ENCODE measurements around the gene IGSF10. TPM values are rescaled to one million over a fixed set of nuclear protein-coding genes. Genes with fewer than 3 reads are reported as not detected.

The IGSF10 gene
- total RNA-seq, 1 donor from 2014 or later: 18.3 TPM

DNA sequence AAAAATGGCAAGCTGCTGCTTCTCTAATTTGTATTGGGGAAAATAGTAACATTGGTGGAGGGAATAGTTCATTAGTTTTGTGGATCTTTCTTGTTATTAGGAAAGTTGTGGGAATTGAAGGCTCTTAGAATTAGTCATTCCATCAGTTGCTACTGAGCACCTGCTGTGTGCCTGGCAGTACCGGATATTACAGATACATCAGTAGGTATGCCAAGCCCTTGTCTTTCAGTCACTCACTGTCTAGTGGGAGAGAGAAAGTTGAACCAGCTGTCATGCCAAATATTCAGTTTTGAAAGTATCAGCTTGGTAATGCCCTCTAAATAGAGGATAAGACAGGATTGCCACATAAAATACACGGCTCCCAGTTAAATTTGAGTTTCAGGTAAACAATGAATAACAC, 32.5 kb downstream of the IGSF10 start:
- Histone ChIP-seq H3K4me3 (ENCODE audit: low read length in 3 of 3) (no peak overlapping the region), H3K4me1 (ENCODE audit: control insufficient read depth in 3 of 3, insufficient read depth in 3 of 3, low read length in 3 of 3) (no peaks in the 10 kb centered on the region), H3K36me3 (ENCODE audit: control insufficient read depth in 3 of 3, insufficient read depth in 3 of 3, low read length in 3 of 3) (no peaks in the 10 kb centered on the region), H3K9ac (ENCODE audit: low read depth in 1 of 3, low read length in 3 of 3) (no peak overlapping the region), H3K27me3 (ENCODE audit: control insufficient read depth in 3 of 3, insufficient read depth in 3 of 3, low read length in 3 of 3) (no peaks in the 10 kb centered on the region), H3K27ac (ENCODE audit: low read depth, low read length) (no peak overlapping the region), H3K9me3 (ENCODE audit: control insufficient read depth in 3 of 3, low read length in 3 of 3) (no peaks in the 10 kb centered on the region)

DNA sequence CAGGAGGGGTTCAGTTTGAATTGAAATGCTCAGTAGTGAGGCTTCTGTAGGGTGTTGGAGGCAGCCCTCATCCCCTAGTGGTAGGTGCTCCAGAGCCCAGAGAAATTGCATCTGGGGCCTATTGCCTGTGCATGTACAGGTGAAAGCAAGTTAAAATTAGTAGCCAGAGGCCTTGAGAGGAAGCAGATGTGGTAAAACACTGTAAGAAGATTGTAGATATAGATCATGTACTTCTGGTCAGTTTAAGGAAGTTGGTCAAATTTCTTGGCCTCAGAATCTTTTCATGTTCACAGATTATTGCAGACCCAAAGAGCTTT, 34.6 kb downstream of the IGSF10 start:
- H3K4me1 ChIP-seq (ENCODE audit: control insufficient read depth in 3 of 3, insufficient read depth in 3 of 3, low read length in 3 of 3): no peaks in the 10 kb centered on the region
- no peaks in the 10 kb centered on the region for H3K36me3 ChIP-seq (ENCODE audit: control insufficient read depth in 3 of 3, insufficient read depth in 3 of 3, low read length in 3 of 3)
- no peaks in the 10 kb centered on the region for H3K27me3 ChIP-seq (ENCODE audit: control insufficient read depth in 3 of 3, insufficient read depth in 3 of 3, low read length in 3 of 3)
- H3K9ac ChIP-seq (ENCODE audit: low read depth in 1 of 3, low read length in 3 of 3): no peak overlapping the region
- no peaks in the 10 kb centered on the region for H3K9me3 ChIP-seq (ENCODE audit: control insufficient read depth in 3 of 3, low read length in 3 of 3)
- H3K27ac ChIP-seq (ENCODE audit: low read depth, low read length): no peak overlapping the region
- no peak overlapping the region for H3K4me3 ChIP-seq (ENCODE audit: low read length in 3 of 3)

GRCh38 chr3:151425627-151426340, 35.1 kb downstream of the IGSF10 start:
- no peak overlapping the region for H3K9ac ChIP-seq (ENCODE audit: low read depth in 1 of 3, low read length in 3 of 3)
- H3K4me1 ChIP-seq (ENCODE audit: control insufficient read depth in 3 of 3, insufficient read depth in 3 of 3, low read length in 3 of 3): no peaks in the 10 kb centered on the region
- H3K4me3 ChIP-seq (ENCODE audit: low read length in 3 of 3): no peak overlapping the region
- no peaks in the 10 kb centered on the region for H3K9me3 ChIP-seq (ENCODE audit: control insufficient read depth in 3 of 3, low read length in 3 of 3)
- no peaks in the 10 kb centered on the region for H3K36me3 ChIP-seq (ENCODE audit: control insufficient read depth in 3 of 3, insufficient read depth in 3 of 3, low read length in 3 of 3)
- no peak overlapping the region for H3K27ac ChIP-seq (ENCODE audit: low read depth, low read length)
- H3K27me3 ChIP-seq (ENCODE audit: control insufficient read depth in 3 of 3, insufficient read depth in 3 of 3, low read length in 3 of 3): no peaks in the 10 kb centered on the region

DNA sequence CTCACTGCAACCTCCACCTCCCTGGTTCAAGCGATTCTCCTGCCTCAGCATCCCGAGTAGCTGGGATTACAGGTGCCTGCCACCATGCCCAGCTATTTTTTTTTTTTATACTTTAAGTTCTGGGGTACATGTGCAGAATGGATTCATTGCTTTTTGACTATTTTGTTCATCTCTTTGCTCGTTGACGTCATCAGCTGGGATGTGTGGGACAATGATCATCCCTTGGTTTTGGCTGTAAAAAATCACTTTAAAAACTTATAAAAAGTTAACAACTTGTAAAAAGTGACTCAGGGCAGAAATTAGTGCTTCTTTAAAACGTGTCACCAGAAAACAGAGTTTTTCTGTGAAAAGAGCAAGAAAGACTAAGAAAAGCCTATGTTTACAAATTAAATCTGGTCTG, 37.8 kb downstream of the IGSF10 start:
- Histone ChIP-seq H3K9ac (ENCODE audit: low read depth in 1 of 3, low read length in 3 of 3) (no peak overlapping the region), H3K36me3 (ENCODE audit: control insufficient read depth in 3 of 3, insufficient read depth in 3 of 3, low read length in 3 of 3) (no peaks in the 10 kb centered on the region), H3K27ac (ENCODE audit: low read depth, low read length) (no peak overlapping the region), H3K27me3 (ENCODE audit: control insufficient read depth in 3 of 3, insufficient read depth in 3 of 3, low read length in 3 of 3) (no peaks in the 10 kb centered on the region), H3K4me1 (ENCODE audit: control insufficient read depth in 3 of 3, insufficient read depth in 3 of 3, low read length in 3 of 3) (no peaks in the 10 kb centered on the region), H3K4me3 (ENCODE audit: low read length in 3 of 3) (no peak overlapping the region), H3K9me3 (ENCODE audit: control insufficient read depth in 3 of 3, low read length in 3 of 3) (no peaks in the 10 kb centered on the region)

DNA sequence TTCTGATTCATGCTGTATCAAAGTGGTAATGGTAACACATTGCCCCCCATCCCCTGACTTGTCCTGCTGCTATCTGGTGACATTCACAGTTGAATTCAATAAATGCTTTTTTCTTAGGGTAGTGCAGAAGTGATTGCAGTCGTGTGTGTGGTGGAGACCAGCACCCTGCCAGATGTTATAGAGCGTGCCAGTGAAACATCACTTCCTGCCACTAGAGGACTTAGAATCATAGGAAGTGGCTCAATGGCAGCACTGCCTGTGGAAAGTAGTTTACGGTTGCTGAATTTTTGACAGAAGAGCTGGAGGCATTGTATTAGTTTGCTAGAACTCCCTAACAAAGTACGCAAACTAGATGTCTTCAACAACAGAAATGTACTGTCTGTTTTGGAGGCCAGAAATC, 38.9 kb downstream of the IGSF10 start:
- no peaks in the 10 kb centered on the region for H3K36me3 ChIP-seq (ENCODE audit: control insufficient read depth in 3 of 3, insufficient read depth in 3 of 3, low read length in 3 of 3)
- no peak overlapping the region for H3K9ac ChIP-seq (ENCODE audit: low read depth in 1 of 3, low read length in 3 of 3)
- H3K27ac ChIP-seq (ENCODE audit: low read depth, low read length): no peak overlapping the region
- no peaks in the 10 kb centered on the region for H3K4me1 ChIP-seq (ENCODE audit: control insufficient read depth in 3 of 3, insufficient read depth in 3 of 3, low read length in 3 of 3)
- H3K4me3 ChIP-seq (ENCODE audit: low read length in 3 of 3): no peak overlapping the region
- no peaks in the 10 kb centered on the region for H3K9me3 ChIP-seq (ENCODE audit: control insufficient read depth in 3 of 3, low read length in 3 of 3)
- no peaks in the 10 kb centered on the region for H3K27me3 ChIP-seq (ENCODE audit: control insufficient read depth in 3 of 3, insufficient read depth in 3 of 3, low read length in 3 of 3)

DNA sequence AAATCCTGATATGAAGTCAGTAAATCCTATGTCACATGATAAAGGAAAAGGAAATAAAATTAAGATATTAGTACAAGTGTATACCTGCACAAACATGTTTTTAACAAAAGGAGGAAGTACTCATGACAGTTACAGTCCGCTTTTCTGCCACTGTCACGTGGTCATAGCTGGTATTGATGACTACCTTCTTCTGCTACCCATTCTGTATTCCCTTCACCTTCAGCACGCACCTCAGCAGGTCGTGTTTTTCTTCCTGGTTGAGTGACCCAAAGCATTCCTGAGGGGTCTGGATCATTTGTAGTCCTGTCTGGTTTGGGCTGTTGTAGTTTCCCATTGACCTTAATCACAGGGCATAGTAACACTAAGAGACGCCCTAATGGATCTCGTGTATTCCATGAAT, 41.1 kb downstream of the IGSF10 start:
- Histone ChIP-seq H3K27me3 (ENCODE audit: control insufficient read depth in 3 of 3, insufficient read depth in 3 of 3, low read length in 3 of 3) (no peaks in the 10 kb centered on the region), H3K4me1 (ENCODE audit: control insufficient read depth in 3 of 3, insufficient read depth in 3 of 3, low read length in 3 of 3) (no peaks in the 10 kb centered on the region), H3K27ac (ENCODE audit: low read depth, low read length) (no peak overlapping the region), H3K9me3 (ENCODE audit: control insufficient read depth in 3 of 3, low read length in 3 of 3) (no peaks in the 10 kb centered on the region), H3K9ac (ENCODE audit: low read depth in 1 of 3, low read length in 3 of 3) (no peak overlapping the region), H3K4me3 (ENCODE audit: low read length in 3 of 3) (no peak overlapping the region), H3K36me3 (ENCODE audit: control insufficient read depth in 3 of 3, insufficient read depth in 3 of 3, low read length in 3 of 3) (no peaks in the 10 kb centered on the region)

DNA sequence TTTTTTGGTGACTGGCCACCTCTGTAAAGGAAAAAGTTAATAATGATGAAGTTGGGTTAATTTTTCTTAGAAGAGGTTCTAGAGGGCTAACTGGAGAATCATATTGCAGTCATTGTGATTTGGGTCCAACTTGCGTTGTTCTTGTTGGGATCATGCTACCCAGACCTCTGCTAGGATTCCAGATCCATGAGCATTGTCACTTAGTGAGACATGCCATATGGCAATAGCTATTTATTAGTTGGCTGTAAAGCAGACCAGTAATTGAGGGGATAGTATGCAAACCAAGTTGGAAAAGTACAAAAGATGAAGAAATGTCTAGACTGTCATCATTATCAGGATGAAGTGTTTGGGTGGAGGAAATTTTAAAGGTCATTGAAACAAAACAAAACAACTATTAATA, 45.6 kb downstream of the IGSF10 start:
- Histone ChIP-seq H3K36me3 (ENCODE audit: control insufficient read depth in 3 of 3, insufficient read depth in 3 of 3, low read length in 3 of 3) (no peaks in the 10 kb centered on the region), H3K4me1 (ENCODE audit: control insufficient read depth in 3 of 3, insufficient read depth in 3 of 3, low read length in 3 of 3) (no peaks in the 10 kb centered on the region), H3K4me3 (ENCODE audit: low read length in 3 of 3) (no peak overlapping the region), H3K9ac (ENCODE audit: low read depth in 1 of 3, low read length in 3 of 3) (no peak overlapping the region), H3K9me3 (ENCODE audit: control insufficient read depth in 3 of 3, low read length in 3 of 3) (no peaks in the 10 kb centered on the region), H3K27ac (ENCODE audit: low read depth, low read length) (no peak overlapping the region), H3K27me3 (ENCODE audit: control insufficient read depth in 3 of 3, insufficient read depth in 3 of 3, low read length in 3 of 3) (no peaks in the 10 kb centered on the region)

DNA sequence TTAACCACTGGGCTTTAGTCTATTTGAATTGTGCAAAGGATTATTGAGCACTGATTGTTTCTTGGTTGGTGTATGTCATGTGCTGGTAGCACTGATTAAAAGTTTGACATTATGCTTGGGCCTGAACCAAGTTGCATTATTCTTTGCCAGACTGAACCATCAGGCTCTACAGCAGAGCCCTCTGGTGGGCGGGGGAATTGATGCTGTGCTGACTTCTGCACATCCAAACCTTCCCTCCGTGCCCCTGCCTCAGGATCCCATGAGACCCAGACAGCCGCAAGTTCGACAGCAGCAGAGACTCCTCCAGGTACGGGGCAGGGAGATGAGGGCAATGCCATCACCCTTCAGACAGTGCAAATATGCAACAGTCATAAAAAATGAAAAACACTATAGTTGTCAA, 47.9 kb downstream of the IGSF10 start:
- Histone ChIP-seq H3K9me3 (ENCODE audit: control insufficient read depth in 3 of 3, low read length in 3 of 3) (no peaks in the 10 kb centered on the region), H3K36me3 (ENCODE audit: control insufficient read depth in 3 of 3, insufficient read depth in 3 of 3, low read length in 3 of 3) (no peaks in the 10 kb centered on the region), H3K4me1 (ENCODE audit: control insufficient read depth in 3 of 3, insufficient read depth in 3 of 3, low read length in 3 of 3) (no peaks in the 10 kb centered on the region)

More for the DNA sequence above, 47.9 kb downstream of the IGSF10 start:
- Histone ChIP-seq H3K9ac (ENCODE audit: low read depth in 1 of 3, low read length in 3 of 3) (no peak overlapping the region), H3K27ac (ENCODE audit: low read depth, low read length) (no peak overlapping the region), H3K4me3 (ENCODE audit: low read length in 3 of 3) (no peak overlapping the region), H3K27me3 (ENCODE audit: control insufficient read depth in 3 of 3, insufficient read depth in 3 of 3, low read length in 3 of 3) (no peaks in the 10 kb centered on the region)

Small RNA genes lying within 50 kb of the gene (small RNA-seq; reads per million reads assigned to genes)
- gene AC117454.1: not detected

Other genes with a start within 250 kb of the IGSF10 start
- 1.6 TPM for gene P2RY14, start 182.5 kb downstream of the IGSF10 start, total RNA-seq
- not detected for gene GPR87, start 144.2 kb downstream of the IGSF10 start, total RNA-seq
- 2.6 TPM for gene P2RY13, start 131.5 kb downstream of the IGSF10 start, total RNA-seq
- gene P2RY12, start 76.3 kb downstream of the IGSF10 start, total RNA-seq: 0.52 TPM

Measured in skeletal muscle tissue (tissue), 5 donors.